Stimulated activated CD8-positive, alpha-beta memory T cell treated with anti-CD3 and anti-CD28 coated beads, Interleukin-12 subunit alpha, Interleukin-12 subunit beta, amount 100 ng/mL, for 1 hour (primary cell): ENCODE measurements around the gene RDX.
A peak's percentile ranks its signal among the peaks of the same experiment; 100 is the strongest.
"Not testable (repeated sequence)": the region's sequence is repeated elsewhere in the genome, so short reads cannot be mapped to it uniquely, and the experiment has no call there.

Experiments
- DNase-seq: peaks from one replicate; pipeline ENCODE4 v3.0.0-alpha.2; 2020; ENCODE audit warnings: low read depth

RDX gene

GRCh38 chr11:110199184-110199981 is 97.0 kb downstream of the RDX start:
- DNase-seq = no peak

GRCh38 chr11:110198031-110198729 is 98.2 kb downstream of the RDX start:
- DNase-seq = no peak

GRCh38 chr11:110196884-110197420 is 99.5 kb downstream of the RDX start:
- no peak for DNase-seq

GRCh38 chr11:110196241-110196754 is 100.1 kb downstream of the RDX start:
- no peak for DNase-seq

- DNase-seq = not testable (repeated sequence)
These were observed 102.1 kb downstream of the RDX start for GRCh38 chr11:110194211-110194766.

GRCh38 chr11:110192604-110193282 is 103.7 kb downstream of the RDX start:
- not testable (repeated sequence) for DNase-seq

- no peak for DNase-seq
These were observed 105.5 kb downstream of the RDX start for GRCh38 chr11:110190885-110191284.

GRCh38 chr11:110187731-110188130 is 108.7 kb downstream of the RDX start:
- DNase-seq = no peak

GRCh38 chr11:110186867-110187266 is 109.5 kb downstream of the RDX start:
- no peak for DNase-seq

- DNase-seq = no peak
These were observed 110.0 kb downstream of the RDX start for GRCh38 chr11:110186456-110186855.

- DNase-seq = no peak
These were observed 110.8 kb downstream of the RDX start for GRCh38 chr11:110185599-110185998.

GRCh38 chr11:110185121-110185591 is 111.3 kb downstream of the RDX start:
- no peak for DNase-seq

GRCh38 chr11:110184456-110184855 is 112.0 kb downstream of the RDX start:
- DNase-seq = no peak

GRCh38 chr11:110182886-110183285 is 113.5 kb downstream of the RDX start:
- no peak for DNase-seq

GRCh38 chr11:110179064-110179463 is 117.3 kb downstream of the RDX start:
- DNase-seq = no peak

- DNase-seq = no peak
These were observed 119.3 kb downstream of the RDX start for GRCh38 chr11:110177086-110177456.

GRCh38 chr11:110176366-110177085 is 119.9 kb downstream of the RDX start:
- no peak for DNase-seq

- no peak for DNase-seq
These were observed 121.6 kb downstream of the RDX start for GRCh38 chr11:110174645-110175310.

GRCh38 chr11:110173811-110174644 is 122.4 kb downstream of the RDX start:
- peak; percentile 30 for DNase-seq
